ENCODE results near the gene ATP8A1.
"Not testable (repeated sequence)": the region's sequence is repeated elsewhere in the genome, so short reads cannot be mapped to it uniquely, and the experiment has no call there.

Gene ATP8A1

DNA sequence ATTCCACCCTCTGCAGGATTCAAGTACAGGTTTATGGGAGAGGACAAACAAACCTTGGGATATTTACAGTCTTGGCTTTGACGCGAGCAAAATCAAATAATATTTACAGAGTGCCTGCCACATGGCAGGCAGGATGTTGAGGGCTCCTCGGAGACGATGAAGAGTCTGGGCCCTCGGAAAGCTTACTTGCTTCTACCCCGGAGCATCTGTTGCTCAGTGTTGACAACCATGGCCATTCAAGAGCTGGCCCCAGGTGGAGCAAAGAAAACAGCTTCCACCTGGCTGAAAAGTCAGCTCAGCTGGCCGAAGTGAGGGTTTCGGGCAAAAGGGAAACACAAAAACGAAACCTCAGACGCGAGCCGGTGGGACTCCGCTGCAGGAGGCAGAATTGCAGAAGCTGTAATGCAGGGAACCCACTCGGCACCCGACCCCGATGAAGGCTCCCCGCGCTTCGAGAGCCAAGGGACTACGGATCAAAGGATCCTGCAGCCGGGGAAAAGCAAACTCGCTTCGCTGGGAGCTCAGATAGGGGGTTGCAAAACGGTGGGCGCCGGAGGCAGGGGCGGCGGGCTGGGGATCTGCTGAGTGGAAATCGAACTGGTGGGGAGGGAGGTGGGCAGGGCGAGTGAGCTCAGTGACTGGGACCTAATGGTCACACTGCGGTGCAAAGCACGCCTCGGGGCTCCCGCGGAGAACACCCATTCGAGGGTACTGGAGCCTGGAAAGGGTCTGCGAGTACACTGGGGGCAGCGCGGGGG is 805 bp downstream of the ATP8A1 start:
- TF ChIP-seq, protein P1, sequence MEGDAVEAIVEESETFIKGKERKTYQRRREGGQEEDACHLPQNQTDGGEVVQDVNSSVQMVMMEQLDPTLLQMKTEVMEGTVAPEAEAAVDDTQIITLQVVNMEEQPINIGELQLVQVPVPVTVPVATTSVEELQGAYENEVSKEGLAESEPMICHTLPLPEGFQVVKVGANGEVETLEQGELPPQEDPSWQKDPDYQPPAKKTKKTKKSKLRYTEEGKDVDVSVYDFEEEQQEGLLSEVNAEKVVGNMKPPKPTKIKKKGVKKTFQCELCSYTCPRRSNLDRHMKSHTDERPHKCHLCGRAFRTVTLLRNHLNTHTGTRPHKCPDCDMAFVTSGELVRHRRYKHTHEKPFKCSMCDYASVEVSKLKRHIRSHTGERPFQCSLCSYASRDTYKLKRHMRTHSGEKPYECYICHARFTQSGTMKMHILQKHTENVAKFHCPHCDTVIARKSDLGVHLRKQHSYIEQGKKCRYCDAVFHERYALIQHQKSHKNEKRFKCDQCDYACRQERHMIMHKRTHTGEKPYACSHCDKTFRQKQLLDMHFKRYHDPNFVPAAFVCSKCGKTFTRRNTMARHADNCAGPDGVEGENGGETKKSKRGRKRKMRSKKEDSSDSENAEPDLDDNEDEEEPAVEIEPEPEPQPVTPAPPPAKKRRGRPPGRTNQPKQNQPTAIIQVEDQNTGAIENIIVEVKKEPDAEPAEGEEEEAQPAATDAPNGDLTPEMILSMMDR (IDR thresholded peaks at IDR 0.05; ENCODE audit: low read depth, low read length): no peak
- DNase-seq (ENCODE audit: extremely low read depth, low read depth): no peak

DNA sequence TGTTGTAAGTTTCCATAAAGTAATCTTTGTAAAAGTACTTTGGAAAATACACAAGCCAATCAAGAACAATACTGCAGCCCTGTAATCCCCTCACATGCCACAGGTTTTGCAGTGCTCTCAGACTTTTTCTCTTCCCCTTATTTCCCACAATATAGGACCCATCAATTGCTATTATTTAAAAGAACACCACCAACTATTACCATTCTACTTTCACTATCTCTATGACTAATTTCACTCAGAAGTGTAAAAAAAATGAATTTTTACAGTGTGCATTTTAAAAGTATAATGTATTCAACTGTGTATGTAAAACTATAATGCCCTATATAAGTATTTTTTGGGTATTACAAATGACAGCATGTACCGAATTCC is 1.7 kb downstream of the ATP8A1 start:
- TF ChIP-seq, protein P1 (IDR thresholded peaks at IDR 0.05; ENCODE audit: low read depth, low read length): no peak
- DNase-seq (ENCODE audit: extremely low read depth, low read depth): no peak

DNA sequence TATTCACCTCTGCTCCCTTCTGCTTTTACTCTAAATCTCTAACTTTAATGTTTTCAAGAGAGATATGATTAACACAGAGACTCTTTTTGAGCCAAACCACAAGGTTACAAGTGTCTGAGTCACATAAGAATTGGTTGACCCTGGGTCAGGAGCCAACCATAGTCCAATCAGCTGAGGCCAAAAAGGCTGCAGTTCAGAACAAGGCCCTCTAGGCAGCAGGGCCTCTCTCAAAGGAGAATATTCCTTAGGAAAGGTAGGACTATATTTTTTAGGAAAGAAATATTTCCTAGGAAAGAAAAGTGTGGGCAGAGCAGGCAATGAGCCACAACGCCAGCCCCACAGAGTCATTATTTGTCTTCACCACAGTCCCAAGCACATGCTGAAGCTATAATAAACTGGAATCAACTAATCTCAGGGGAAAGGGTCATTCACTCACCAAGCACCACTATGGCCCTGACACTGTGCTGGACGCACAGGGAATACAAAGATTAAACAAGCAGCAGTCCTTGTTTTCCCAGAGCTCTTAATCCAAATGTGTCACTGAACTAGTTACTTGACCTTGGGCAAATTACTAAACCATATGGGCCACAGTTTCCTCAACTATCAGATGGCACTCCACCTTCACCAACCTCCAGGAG is 2.2 kb downstream of the ATP8A1 start:
- TF ChIP-seq, protein P1 (IDR thresholded peaks at IDR 0.05; ENCODE audit: low read depth, low read length): no peak
- peak; percentile 25 for DNase-seq (ENCODE audit: extremely low read depth, low read depth)

DNA sequence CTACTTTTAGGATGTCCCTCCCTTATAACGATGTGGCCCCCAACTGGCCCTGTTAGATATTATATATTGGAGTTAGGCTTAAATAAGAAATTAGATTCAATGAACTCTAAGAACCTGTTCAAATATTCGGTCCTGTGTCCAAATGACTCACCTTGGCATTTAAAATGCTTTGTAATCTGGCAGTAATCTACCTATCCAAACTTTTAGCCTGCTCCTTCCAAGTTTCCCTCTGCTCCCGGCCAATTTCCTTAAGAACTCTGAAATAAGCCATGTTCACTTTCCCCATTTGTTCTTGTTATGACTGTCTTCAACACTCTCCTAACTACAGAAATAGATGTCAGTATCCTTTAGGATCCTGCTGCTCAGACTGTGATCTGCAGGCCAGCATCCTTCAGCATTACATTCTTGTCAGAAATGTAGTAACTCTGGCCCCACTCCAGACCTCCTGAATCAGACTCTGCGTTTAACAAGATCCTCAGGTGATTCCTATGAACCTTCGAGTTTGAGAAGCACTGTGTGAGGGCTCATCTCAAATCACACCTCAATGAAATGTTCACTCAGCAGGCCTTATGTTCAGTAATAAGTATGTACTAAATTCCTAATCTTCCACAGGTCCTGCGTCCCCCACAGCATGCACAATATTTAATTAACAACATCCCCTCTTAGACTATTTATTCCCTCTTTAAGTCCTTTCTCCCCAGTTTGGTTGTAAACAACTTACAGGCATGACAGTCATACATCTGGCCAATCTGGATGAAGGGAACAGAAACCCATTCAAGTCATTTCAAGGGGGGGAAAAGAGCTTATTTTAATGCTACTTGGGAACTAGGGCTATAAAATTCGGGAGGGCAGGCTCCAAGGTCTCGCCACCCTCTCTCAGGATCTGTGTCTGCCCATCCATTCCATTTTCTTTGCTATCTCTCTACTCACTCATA is 3.0 kb downstream of the ATP8A1 start:
- TF ChIP-seq, protein P1 (IDR thresholded peaks at IDR 0.05; ENCODE audit: low read depth, low read length): no peak
- DNase-seq (ENCODE audit: extremely low read depth, low read depth): no peak

DNA sequence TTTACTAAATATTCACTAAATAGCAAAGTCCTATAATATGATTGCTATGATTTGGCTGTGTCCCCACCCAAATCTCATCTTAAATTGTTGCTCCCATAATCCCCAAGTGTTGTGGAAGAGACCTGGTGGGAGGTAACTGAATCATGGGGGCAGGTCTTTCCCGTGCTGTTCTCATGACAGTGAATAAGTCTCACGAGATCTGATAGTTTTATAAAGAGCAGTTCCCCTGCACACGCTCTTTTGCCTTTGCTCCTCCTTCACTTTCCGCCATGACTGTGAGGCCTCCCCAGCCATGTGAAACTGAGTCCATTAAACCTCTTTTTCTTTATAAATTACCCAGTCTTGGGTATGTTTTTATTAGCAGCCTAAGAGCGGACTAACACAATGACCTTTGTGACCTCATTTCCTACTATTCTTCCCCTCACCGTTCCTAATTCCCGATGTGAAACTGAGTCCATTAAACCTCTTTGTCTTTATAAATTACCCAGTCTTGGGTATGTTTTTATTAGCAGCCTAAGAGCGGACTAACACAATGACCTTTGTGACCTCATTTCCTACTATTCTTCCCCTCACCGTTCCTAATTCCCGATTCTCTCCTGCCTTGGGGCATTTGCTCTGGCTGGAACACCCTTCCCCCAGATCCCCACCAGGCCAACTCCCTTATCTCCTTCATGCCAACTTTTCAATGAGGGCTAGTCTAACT is 4.2 kb downstream of the ATP8A1 start:
- not testable (repeated sequence) for DNase-seq (ENCODE audit: extremely low read depth, low read depth)

DNA sequence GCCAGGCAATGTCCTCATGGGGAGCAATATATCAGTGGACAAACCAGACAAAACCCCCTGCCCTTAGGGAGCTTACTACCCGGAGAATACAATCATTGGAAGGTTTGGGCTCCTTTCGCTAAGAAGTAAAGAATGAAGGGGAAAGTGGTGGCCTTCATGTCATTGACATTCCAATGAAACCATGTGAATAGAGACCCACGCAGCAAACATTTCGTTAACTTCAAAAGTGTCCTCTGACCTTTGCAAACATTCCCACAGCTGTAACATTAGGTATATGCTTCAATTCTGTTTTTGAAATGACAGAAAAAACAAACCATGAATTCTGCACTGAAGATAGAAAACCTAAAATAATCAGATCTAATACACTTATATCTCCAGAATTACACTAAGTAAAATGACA is 7.0 kb downstream of the ATP8A1 start:
- TF ChIP-seq, protein P1 (IDR thresholded peaks at IDR 0.05; ENCODE audit: low read depth, low read length): no peak
- no peak for DNase-seq (ENCODE audit: extremely low read depth, low read depth)

DNA sequence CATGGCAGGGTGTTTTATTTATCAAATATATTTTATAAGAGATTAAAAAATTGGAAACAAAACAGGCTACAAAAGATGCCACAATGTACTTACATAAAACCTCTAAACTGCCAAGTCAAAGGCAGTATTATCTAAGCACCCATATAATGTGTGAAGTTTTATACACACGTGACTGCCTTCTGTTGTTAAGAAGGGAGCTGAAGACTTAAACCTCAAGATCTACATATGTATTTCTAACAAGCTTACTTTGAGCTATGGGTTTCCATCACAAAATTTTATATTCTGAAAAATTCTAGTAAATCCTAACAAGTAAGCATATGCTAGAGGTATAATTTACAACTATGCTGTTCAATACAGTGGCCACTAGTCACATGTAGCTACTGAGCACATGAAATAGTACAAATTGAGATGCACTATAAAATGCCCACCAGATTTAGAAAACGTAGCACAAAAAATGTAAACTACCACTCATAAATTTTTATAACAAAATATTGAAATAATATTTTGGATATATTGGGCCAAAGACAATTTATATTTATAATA is 9.8 kb downstream of the ATP8A1 start:
- no peak for DNase-seq (ENCODE audit: extremely low read depth, low read depth)
- TF ChIP-seq, protein P1 (IDR thresholded peaks at IDR 0.05; ENCODE audit: low read depth, low read length): no peak

All from AG09319 (cell line).